GM12892 (cell line): ENCODE measurements around the gene NDUFAF2.

Experiments
- POLR2A ChIP-seq: IDR thresholded peaks from 2 replicates; pipeline ENCODE4 v1.6.1; 2011; ENCODE audit warnings: low read depth, low read length, control low read depth
- POLR2AphosphoS5 ChIP-seq: IDR thresholded peaks from 2 replicates; pipeline ENCODE4 v1.6.1; 2011; ENCODE audit warnings: low read depth, low read length, control low read depth
- TAF1 ChIP-seq: IDR thresholded peaks from 2 replicates; pipeline ENCODE4 v1.6.1; 2011; ENCODE audit warnings: low read depth, mild to moderate bottlenecking, control low read depth, low read length, borderline replicate concordance

GRCh38 chr5:61020415-61020814 lies 75.4 kb downstream of the NDUFAF2 start:
- TF ChIP-seq POLR2AphosphoS5: no peak
- TF ChIP-seq POLR2A: no peak
- no peak for TF ChIP-seq TAF1
